Urothelium cell line (cell line): Measurements from ENCODE around the gene RHOJ.
"Not testable (repeated sequence)": the region's sequence is repeated elsewhere in the genome, so short reads cannot be mapped to it uniquely, and the experiment has no call there.

Source experiments
- DNase-seq: peaks from one replicate; pipeline ENCODE4 v3.0.0; 2011; ENCODE audit warnings: low spot score, mixed read lengths
- FAIRE-seq: peaks from 2 replicates; lab custom pipeline; 2011; peaks lifted over from hg19 to GRCh38; lab: Jason Lieb, UNC

The RHOJ gene

DNA sequence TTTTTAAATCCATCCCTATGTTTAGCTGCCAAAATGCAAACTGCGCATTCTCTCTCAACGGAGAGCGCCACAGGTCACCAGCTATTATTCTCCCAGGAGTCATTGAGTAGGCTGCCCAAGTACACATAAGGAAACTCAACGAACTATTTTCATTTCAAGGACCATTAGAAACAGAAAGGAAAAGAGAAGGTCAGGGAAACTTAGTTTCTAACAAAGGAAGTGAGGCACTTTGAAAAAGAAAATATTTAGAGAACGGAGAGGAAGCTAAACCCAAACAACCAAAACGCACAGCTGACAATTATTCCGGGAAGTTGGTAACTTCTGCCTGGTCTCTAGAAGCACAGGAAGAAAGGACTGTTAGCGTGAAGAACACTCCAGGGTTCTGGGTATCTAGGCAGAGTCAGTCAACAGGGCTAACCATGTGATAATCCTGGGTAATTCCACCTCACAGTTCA, 91.0 kb downstream of the RHOJ start:
- FAIRE-seq = no peak

DNA sequence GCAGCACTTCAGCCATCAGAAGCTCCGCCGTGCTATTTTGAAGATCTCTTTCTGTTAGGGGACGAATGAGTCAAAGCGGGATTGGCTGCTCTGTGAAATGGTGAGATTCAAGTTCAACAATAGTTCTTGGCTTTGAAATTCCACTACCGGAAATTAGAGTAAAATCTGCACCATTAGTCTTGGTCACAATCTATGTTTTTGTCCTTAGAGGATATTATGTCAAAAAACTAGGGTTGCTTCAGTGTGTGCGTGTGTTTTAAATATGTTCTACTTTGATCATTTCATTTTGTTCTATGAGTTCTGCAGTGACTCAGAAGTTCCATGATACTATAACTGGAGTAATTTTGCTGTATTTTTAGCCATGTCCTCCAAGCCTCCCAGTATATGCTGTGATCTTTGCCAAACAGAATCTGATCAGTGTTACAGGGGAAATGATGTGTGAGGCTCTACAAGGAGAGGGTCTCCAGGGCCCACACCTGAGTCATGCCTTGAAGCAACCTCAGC, 91.9 kb downstream of the RHOJ start:
- no peak for FAIRE-seq

More for the DNA sequence above, 91.0 kb downstream of the RHOJ start:
- DNase-seq = no peak

DNA sequence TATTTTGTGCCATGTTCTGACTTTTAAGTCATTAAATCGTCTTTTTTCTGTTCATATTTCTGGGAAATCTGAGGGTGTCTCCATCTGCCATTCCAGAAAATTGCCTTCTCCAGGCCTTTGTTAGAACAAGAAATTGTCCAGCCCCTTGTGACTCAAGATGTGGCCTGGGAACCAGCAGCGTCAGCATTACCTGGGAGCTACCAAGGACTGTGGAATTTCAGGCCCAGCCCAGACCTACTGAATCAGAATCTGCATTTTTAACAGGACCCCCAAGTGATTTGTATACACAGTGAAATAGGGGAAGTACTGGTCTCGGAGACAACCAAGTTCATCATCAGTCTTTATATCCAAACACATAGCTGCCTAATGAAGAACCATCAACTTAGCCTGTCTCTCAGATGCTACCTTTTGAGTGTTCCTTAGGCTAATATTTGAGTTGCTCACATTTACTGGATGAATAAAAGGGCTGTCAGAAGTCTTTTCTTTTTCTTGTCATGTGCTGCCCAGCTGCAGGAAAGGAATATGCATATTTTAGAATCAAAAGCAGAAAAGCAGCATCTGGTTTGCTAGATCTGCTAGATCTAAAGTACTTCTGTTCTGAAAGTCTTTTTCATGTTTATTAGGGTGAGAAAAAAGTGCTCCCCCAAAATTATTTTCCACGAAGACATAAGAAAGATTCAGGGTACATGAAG, 93.3 kb downstream of the RHOJ start:
- FAIRE-seq = peak; percentile 32
- DNase-seq = no peak

More for the DNA sequence above, 91.9 kb downstream of the RHOJ start:
- DNase-seq = no peak

DNA sequence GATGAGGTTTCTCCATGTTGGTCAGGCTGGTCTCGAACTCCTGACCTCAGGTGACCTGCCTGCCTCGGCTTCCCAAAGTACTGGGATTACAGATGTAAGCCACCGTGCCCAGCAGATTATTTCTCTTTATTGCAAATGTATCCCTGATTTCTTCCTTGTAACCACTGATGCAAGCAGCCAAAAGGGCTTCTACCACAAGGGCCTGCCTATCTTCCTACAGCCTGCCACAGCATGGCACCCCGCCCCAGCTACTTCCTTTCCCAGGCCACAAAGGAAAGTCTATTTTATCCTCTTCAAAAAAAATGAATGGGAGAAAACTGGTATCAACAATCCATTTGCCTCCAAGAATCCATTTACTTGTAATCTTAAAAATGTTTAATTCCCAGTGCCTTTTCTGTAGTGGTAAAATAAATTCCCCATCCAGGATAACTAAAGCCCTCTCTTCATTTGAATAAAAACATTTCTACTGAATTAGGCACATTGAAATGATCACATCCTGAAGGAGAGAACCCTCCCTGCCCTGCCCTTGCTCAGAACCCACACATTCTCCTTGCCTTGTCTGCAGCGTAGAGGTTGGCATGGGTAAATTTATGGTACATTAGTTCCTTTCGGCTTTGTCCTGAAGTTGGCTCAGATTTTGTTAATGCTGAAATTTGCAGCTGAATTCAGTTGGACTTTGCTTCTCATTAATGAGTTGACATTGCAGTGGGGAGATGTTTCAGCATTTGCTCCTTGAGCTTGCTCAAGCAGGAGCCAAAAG, 95.3 kb downstream of the RHOJ start:
- FAIRE-seq = no peak

DNA sequence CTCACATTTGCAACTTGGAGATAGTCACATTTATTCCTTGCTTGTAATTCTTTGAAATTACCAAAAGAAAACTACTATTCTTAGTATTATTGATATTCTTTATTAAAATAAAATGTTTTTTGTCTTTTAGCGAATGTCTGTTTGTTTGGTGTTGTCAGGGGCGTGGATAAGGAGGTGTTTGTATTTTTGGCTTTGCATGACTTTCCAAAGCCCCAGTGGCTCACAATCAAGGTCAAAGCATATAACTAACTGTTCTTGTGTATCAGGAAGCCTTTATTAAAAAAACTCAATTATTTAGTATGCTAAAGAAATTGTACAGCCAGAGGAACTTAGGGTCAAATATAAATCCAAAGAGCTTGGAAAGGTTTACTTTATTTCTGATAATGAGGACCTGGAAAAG, 96.6 kb downstream of the RHOJ start:
- FAIRE-seq (no peak), DNase-seq (no peak)

More for the DNA sequence above, 95.3 kb downstream of the RHOJ start:
- DNase-seq = no peak

DNA sequence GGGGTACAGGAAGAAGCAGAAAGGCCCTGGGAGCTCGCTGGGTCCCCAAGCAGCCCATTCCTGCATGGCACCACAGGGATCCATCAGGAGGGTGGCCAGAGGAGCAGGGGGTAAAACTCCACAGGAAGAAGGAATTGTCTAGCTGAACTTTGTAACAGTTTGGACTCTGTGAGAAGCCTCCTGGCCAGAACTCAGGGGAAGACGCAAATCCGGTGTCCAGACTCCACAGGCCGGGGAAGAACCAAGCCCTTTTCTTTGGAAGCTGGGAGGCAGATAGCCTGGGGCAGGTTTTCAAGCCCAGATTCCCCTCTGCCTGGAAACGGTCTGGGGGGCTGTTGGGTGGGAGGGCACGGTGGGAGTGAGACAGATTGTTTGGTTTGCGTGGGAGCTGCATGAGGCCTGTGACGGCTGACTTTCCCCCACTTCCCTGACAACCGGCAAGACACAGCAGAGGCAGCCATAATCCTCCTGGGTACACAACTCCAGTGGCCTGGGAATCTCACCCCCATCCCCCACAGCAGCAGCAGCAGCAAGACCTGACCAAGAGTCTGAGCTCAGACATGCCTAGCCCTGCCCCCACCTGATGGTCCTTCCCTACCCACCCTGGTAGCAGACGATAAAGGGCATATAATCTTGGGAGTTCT, 97.8 kb downstream of the RHOJ start:
- DNase-seq (no peak), FAIRE-seq (peak; percentile 68)

DNA sequence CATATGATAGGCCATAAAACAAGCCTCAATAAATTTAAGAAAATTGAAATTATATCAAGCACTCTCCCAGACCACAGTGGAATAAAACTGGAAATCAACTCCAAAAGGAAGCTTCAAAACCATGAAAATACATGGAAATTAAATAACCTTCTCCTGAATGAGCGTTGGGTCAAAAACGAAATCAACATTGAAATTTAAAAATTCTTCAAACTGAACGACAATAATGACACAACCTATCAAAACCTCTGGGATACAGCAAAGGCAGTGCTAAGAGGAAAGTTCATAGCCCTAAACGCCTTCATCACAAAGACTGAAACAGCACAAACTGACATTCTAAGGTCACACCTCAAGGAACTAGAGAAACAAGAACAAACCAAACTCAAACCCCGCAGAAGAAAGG, 100.2 kb downstream of the RHOJ start:
- FAIRE-seq, DNase-seq: not testable (repeated sequence)

DNA sequence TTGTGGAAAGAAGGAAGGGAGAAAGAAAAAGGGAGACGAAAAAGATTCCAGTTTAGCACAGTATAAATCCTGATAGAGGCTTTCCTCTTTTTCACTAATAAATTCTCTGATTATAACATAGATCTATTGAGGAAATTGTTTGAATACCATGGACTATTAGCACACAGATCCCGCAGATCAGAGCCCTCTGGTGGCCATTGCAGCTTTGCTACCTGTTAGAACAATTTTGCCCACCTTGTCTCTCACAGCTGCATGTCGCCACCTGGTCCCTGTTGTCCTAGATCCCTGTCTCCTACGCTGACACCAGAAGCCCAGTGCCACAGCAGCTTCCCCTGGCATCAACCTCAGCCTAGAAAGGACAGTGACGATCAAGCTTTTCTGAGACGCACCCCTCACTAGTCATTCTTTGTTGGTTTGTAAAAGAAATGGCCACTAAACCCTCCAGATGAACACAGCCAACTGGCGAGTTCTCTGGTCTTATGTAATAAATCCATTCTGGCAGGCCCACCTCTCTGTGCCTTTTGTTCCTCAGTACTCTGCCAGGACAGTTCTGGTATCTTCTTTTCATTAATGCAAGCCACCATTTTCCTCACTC, 104.6 kb downstream of the RHOJ start:
- DNase-seq (peak; percentile 63), FAIRE-seq (peak; percentile 94)

DNA sequence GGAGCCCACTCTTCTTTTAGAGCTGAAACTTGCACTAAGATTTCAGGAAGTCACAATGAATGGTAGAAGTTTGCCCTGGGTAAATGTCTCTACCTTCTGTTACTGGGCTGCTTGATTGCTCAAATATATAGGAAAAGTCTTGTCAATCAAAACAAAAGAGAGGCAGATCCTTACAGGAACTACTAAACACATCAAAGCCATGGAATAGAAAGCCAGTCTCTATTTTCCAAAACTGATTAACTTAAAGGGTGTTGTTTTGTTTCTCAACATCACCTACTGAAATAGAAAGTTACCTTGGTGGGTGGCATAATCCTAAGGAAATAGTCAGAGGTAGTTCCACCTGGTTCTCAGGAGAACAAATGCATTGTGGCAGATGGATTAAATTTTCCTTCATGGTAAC, 114.6 kb downstream of the RHOJ start, which contains the start of gene GPHB5:
GPHB5 (minus strand) TSS at position 101 of the 400 bp plus-strand sequence. CDS start 1,086 bp downstream, outside the sequence.
- no peak for FAIRE-seq
- no peak for DNase-seq

DNA sequence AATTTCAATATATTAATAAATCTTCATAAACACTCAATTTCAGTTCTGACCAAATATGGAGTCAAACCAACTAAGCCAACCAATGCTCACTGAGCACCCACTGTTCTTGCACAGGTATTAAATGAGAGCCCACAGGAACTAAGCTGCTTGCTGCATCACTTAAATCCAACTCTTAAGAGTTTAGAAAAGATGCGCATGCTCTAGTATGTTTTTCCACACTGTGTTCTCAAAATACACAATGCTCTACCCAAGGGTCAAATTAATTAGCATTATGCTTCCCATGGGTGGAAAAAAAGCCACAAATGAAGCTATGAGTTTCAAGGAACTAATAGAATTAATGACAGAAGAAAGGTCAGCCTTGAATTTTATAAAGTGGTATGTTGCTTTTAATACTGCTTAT, 118.2 kb downstream of the RHOJ start:
- FAIRE-seq (no peak), DNase-seq (no peak)

DNA sequence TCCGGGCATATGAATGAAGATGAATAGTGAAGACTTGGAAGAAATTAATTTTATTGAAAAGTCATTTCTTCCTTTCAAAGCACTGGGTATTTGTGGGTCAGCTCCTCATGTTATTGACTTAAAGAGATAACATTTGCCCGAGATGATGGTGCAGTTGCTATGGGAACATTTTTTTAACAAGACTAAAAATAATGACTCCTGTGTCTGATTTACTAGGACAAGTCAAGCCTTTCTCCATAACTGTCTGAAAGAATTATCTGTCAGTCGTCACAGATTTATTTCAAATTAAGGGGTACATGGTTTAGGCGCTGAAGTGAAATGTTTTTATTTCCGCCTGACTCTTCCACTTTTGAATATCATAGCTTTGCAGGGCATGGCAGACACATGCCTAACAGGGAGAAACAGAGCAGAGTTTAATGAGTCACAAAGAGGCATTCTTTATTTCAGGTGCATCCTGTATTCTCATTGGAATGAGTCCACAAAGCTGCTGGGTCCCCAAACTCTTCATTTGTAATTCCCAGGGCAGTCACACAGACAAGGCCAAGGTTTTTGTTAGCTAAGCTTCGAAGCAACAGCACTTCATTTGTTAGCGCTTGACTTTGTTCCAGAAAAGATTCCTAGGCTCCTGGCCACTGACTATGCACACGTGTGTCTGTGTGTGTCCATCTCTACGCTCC, 118.8 kb downstream of the RHOJ start:
- DNase-seq (no peak), FAIRE-seq (no peak)

DNA sequence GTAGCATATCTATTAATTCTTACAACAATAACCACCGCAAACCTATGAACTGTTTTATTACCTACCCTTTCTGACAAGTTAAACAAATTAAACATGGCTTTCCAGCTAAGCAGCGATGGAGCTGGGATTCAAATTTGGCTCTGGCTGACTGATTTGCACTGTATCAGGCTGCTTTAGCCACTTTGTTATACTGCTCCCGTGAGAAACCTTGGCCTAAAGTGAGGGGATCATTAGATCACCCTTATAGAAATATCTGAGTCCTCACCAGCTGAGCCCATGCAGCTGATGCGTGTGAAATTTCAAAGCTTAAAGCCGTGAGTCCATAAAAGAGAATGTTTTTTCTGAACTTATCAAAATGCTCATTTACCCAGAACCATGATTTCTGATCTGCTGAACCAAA, 122.6 kb downstream of the RHOJ start:
- no peak for FAIRE-seq

DNA sequence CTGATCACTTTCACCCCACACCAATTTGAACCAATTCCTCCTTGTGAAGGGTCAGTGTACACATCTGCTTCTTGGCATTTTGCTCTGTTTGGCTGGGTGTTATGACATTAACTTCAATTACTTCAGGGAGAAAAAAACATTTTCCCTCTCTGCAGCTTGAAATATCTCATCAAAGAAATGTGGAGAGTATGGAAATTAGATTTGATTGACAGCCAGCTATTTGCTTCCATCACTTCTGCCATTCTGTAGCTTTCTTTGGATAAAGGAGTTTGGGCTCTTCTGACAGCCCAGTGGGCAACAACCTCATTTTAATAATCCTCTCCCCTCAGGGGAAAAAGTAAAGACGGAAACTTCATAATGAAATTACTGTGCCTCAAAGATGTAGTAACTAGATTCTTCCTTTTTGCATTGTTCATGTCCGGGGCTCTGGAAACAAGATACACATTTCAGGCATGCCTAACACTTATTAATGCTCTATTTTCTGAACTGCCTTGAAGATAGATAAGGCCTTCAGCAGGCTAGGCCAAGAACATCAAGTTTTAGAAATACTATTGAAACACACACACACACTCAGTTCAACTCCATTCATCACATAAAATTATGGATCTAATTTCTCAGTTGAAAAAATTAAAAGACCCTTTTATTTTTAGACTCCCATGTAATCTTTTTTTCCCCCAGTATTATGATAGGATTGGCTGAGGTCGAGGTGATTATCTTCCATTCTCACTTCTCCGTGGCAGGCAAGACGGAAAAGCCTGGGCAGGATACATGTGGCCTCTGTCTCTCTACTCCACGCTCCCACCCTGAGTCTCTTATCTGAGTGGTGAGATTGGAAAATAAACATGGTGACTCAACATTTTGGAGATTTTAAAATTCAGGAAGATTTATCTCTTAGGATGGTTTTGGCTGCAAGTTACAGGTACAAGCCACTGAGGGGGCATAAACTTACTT, 124.8 kb downstream of the RHOJ start:
- DNase-seq (no peak), FAIRE-seq (no peak)

More for the DNA sequence above, 122.6 kb downstream of the RHOJ start:
- no peak for DNase-seq

DNA sequence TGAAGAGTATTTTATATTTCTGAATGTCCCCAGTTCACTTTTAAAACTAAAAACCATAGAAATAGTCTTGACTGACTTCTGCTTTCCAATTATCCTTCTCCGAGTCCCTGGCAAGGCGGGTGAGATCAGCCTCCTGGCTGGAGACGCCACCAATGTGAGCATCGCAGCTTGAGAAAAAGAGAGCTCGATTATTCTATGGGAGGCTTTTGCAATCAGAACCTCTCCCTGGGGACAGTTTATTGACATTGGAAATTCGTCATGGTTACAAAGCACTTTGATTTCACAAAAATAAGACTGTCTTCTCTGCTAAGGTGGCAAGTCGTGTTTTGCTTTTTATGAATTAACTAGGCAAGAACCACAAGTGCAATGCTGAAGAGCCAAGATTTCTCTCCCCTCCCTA, 138.1 kb downstream of the RHOJ start:
- no peak for DNase-seq
- FAIRE-seq = no peak
